ENCODE data around the gene BIRC7. TPM values are rescaled to one million over a fixed set of nuclear protein-coding genes. Genes with fewer than 3 reads are reported as not detected.

BIRC7 gene
- total RNA-seq, 1 experiment from 2014 or later = not detected

GRCh38 chr20:63222541-63222940 is 13.2 kb upstream of the BIRC7 start:
- Histone ChIP-seq H3K9me2 (ENCODE audit: insufficient read depth) (no peaks in the 10 kb centered on the region), H3K4me1 (replicated peaks; ENCODE audit: insufficient read depth) (peaks cover 44% of the 10 kb centered on the region), H3K27me3 (ENCODE audit: insufficient read depth, low read depth) (peaks cover 17% of the 10 kb centered on the region), H3K79me2 (ENCODE audit: low read depth) (no peaks in the 10 kb centered on the region), H3K4me2 (0 out of 2 replicates have a peak overlapping the region, but pooled peaks have one; percentile 3), H4K20me1 (ENCODE audit: insufficient read depth) (0 out of 2 replicates have a peak, but pooled peaks cover 4% of the 10 kb centered on the region), H3F3A (ENCODE audit: insufficient read depth, low read depth) (peaks cover 33% of the 10 kb centered on the region), H3K4me3 (no peak overlapping the region), H3K27ac (no peak overlapping the region), H2AFZ (no peak overlapping the region), H3K36me3 (ENCODE audit: low read depth) (no peaks in the 10 kb centered on the region), H3K9me3 (ENCODE audit: insufficient read depth, low read depth) (no peaks in the 10 kb centered on the region)
- TF ChIP-seq EZH2 (IDR thresholded peaks at IDR 0.05; ENCODE audit: low read depth) = no peak
- TF ChIP-seq, protein P1, sequence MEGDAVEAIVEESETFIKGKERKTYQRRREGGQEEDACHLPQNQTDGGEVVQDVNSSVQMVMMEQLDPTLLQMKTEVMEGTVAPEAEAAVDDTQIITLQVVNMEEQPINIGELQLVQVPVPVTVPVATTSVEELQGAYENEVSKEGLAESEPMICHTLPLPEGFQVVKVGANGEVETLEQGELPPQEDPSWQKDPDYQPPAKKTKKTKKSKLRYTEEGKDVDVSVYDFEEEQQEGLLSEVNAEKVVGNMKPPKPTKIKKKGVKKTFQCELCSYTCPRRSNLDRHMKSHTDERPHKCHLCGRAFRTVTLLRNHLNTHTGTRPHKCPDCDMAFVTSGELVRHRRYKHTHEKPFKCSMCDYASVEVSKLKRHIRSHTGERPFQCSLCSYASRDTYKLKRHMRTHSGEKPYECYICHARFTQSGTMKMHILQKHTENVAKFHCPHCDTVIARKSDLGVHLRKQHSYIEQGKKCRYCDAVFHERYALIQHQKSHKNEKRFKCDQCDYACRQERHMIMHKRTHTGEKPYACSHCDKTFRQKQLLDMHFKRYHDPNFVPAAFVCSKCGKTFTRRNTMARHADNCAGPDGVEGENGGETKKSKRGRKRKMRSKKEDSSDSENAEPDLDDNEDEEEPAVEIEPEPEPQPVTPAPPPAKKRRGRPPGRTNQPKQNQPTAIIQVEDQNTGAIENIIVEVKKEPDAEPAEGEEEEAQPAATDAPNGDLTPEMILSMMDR (conservative IDR thresholded peaks at IDR 0.05) = no peak
- intact Hi-C loops (cut with micrococcal nuclease; ENCODE audit: unreplicated experiment) = loop anchor here (5.0 kb wide), 1 partner anchor 70 kb away; the partner anchor contains the start of gene COL20A1
- DNase-seq = peak; percentile 82 to 93
- ChIA-PET POLR2A (ENCODE audit: unreplicated experiment) (interaction anchor here (0.5 to 1.0 kb wide), 3 partner anchors 10 to 751 kb away, joined by 5 to 7 read pairs (median 7); partner anchors contain the start of gene PPDPF), CTCF (interaction anchor here (0.8 to 2.3 kb wide), 4 partner anchors 12 to 429 kb away, joined by 3 to 13 read pairs (median 8); partner anchors contain the start of gene ARFGAP1)
- no TSS peak for BruUV-seq (replicated peaks)

DNA sequence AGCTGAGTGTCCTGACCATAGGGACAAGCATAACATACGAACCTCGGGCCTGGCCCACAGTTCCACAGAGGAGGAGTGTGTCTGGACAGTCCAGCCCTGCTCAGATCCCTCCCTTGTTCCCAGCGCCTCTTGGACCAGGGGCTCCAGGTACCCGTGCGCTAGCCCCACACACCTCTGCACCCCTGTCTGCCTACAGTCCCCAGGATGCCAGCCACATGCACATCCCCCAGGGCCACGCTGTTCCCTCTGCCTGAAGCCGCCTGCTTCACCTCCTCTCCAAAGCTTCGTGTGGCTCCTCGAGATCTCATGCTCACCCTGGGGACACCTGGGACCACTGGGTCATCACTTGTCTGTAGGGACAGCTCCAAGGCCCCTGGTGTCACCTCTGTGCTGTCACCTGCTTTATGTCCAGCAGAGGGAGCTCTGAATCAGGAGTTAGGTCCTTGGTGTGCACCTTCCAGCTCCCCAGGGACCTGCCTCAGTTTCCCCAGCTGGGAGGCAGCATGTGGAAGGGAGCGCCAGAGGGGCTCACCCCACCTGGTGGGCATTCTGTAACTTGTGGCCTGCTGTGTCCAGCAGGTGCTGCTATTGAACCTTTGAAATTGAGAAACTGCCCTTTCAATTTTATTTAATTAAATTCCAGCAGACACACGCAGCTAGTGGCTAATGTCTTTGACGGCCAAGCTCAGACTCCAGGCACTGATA is 12.4 kb upstream of the BIRC7 start:
- no peaks in the 10 kb centered on the region for H3K9me3 ChIP-seq (ENCODE audit: insufficient read depth, low read depth)
- no TSS peak for BruUV-seq (replicated peaks)
- peaks cover 44% of the 10 kb centered on the region for H3K4me1 ChIP-seq (replicated peaks; ENCODE audit: insufficient read depth)
- H3K4me2 ChIP-seq = 0 out of 2 replicates have a peak overlapping the region, but pooled peaks have one; percentile 3
- peak in 1 of 2 experiments; percentile 51 for DNase-seq
- H3K27me3 ChIP-seq (ENCODE audit: insufficient read depth, low read depth) = peaks cover 17% of the 10 kb centered on the region
- TF ChIP-seq EZH2 (IDR thresholded peaks at IDR 0.05; ENCODE audit: low read depth) = no peak
- TF ChIP-seq, protein P1 (conservative IDR thresholded peaks at IDR 0.05) = peak; percentile 99
- no peaks in the 10 kb centered on the region for H3K79me2 ChIP-seq (ENCODE audit: low read depth)
- intact Hi-C loops (cut with micrococcal nuclease; ENCODE audit: unreplicated experiment) = loop anchor here (5.0 kb wide), 1 partner anchor 69 kb away; the partner anchor contains the start of gene COL20A1
- H3K4me3 ChIP-seq = no peak overlapping the region
- H3K9me2 ChIP-seq (ENCODE audit: insufficient read depth) = no peaks in the 10 kb centered on the region
- H3K36me3 ChIP-seq (ENCODE audit: low read depth) = no peaks in the 10 kb centered on the region
- CTCF ChIA-PET = interaction anchor here (0.8 to 2.3 kb wide), 11 partner anchors 9 to 429 kb away, joined by 3 to 13 read pairs (median 7); partner anchors contain the start of gene ARFGAP1
- POLR2A ChIA-PET (ENCODE audit: unreplicated experiment) = interaction anchor here (0.7 to 1.0 kb wide), 2 partner anchors 10 to 12 kb away, joined by 5 to 11 read pairs; no protein-coding TSS in a partner anchor
- no peak overlapping the region for H2AFZ ChIP-seq
- H3K27ac ChIP-seq = no peak overlapping the region
- H4K20me1 ChIP-seq (ENCODE audit: insufficient read depth) = 0 out of 2 replicates have a peak, but pooled peaks cover 4% of the 10 kb centered on the region
- peaks cover 33% of the 10 kb centered on the region for H3F3A ChIP-seq (ENCODE audit: insufficient read depth, low read depth)

DNA sequence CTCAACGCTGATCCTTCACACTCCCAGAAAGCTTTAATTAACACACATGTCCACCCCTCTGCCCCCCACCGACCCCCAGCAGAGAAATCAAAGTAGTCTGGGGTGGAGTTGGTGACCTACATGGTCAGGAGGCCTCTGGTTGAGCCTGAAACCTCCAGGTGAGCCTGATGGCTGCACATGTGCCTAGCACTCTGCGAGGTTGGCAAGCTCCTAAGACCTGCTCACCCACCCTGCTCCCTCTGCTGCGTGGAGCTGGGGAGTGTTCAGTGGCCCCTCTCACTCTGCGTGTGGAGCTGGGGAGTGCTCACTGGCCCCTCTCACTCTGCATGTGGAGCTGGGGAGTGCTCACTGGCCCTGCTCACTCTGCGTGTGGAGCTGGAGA is 11.9 kb upstream of the BIRC7 start:
- BruUV-seq (replicated peaks) = no TSS peak
- no peak for DNase-seq
- ChIA-PET CTCF (interaction anchor here (0.9 to 2.3 kb wide), 10 partner anchors 9 to 85 kb away, joined by 4 to 13 read pairs (median 8); partner anchors contain the start of gene ARFGAP1), POLR2A (ENCODE audit: unreplicated experiment) (interaction anchor here (0.5 to 0.7 kb wide), 2 partner anchors 11 to 12 kb away, joined by 3 to 11 read pairs; no protein-coding TSS in a partner anchor)
- peaks cover 44% of the 10 kb centered on the region for H3K4me1 ChIP-seq (replicated peaks; ENCODE audit: insufficient read depth)
- peaks cover 17% of the 10 kb centered on the region for H3K27me3 ChIP-seq (ENCODE audit: insufficient read depth, low read depth)
- H3K79me2 ChIP-seq (ENCODE audit: low read depth) = no peaks in the 10 kb centered on the region
- peaks cover 33% of the 10 kb centered on the region for H3F3A ChIP-seq (ENCODE audit: insufficient read depth, low read depth)
- no peaks in the 10 kb centered on the region for H3K9me2 ChIP-seq (ENCODE audit: insufficient read depth)
- TF ChIP-seq EZH2 (IDR thresholded peaks at IDR 0.05; ENCODE audit: low read depth) = no peak
- TF ChIP-seq, protein P1 (conservative IDR thresholded peaks at IDR 0.05) = no peak
- H3K4me3 ChIP-seq = no peak overlapping the region
- H3K27ac ChIP-seq = no peak overlapping the region
- 0 out of 2 replicates have a peak, but pooled peaks cover 4% of the 10 kb centered on the region for H4K20me1 ChIP-seq (ENCODE audit: insufficient read depth)
- intact Hi-C loops (cut with micrococcal nuclease; ENCODE audit: unreplicated experiment) = loop anchor here (1.0 to 5.0 kb wide), 3 partner anchors 8 to 68 kb away; partner anchors contain the start of gene COL20A1
- H3K4me2 ChIP-seq = no peak overlapping the region
- H3K9me3 ChIP-seq (ENCODE audit: insufficient read depth, low read depth) = no peaks in the 10 kb centered on the region
- no peak overlapping the region for H2AFZ ChIP-seq
- H3K36me3 ChIP-seq (ENCODE audit: low read depth) = no peaks in the 10 kb centered on the region
